GM15510 (cell line): ENCODE results near the gene FAM47E.

ENCODE experiments used
- POLR2A ChIP-seq: IDR thresholded peaks from 3 replicates; pipeline ENCODE4 v1.6.1; 2011; ENCODE audit warnings: borderline replicate concordance; ENCODE audit not compliant: insufficient read length; ENCODE audit errors: extremely low read depth

The FAM47E gene, protein sequence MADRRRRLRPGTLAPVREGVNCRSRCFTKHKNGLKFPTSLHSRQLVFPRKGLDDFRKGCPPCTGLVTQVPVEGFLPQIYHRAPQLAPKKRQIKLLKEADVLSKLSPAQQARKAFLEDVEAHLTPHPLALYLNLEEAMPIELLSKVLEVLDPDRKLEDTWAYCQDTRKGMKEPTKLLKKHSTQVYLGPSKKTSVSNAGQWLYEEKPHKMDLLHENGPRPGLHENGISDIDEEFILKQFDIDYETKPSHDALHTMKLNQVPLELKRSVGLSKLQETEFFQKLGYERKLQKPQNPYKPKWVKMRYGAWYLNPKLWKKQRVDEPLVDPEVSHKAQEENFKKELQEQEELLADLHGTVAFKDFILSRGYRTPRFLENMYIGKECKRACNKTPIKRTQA

DNA sequence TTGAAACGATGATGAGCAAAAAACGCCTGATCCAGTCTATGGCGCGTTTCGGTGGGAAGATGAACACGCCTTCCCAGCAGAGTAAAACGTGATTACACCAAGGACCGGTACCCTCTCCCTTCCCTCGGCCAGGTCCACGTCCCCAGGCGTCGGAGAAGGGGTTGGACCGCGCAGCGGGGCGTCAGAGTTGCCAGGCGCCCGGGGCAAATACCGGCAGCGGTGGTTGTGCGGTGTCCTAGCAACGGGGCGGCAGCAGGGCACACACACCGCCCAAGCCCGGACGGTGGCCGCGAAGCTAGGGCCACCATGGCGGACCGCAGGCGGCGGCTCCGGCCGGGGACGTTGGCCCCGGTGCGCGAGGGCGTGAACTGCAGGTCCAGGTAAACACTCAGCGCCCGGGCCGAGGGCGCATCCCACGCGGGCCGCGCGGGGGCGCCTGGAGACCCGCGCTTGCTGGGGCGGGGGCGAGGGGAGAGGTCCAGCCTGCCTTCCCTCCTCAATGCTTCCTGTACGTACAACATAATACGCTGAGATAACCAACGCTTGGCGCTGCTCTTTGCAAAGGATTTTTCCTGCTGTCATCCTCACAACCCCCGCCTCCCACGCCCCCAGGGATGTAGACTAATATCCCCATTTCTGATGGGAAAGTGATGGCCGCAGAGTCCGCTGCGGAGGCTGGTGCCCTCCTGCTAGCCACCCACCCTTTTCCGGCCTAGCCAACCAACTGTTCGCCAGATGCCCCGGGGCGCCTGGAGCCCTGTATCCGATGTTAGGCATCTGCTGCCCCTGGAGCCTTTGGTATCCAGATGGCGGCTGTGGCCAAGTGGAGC is at the start of gene FAM47E:
Gene FAM47E (plus strand): TSS at position 281 of the 830 bp plus-strand sequence. CDS start 26 bp downstream, at position 307.
- TF ChIP-seq POLR2A = no peak

DNA sequence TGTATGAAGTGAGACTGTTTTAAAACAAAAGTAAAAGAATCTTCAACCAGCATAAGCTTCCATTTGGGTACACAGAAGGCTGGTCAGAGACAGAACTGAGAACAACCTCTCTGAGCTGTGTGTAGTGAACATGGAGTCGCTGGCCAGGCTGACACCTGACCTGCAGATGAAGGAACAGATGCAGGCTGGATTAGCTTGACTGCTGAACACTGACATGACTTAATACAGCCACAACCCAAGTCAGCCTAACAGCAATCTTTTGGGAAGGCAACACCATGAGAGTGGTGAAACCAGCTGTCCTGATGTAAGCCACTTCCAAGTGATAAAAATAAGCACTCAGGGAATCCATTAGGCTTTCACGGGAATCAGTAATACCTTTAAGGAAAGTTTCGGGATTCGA is 48.0 kb upstream of the FAM47E start:
- no peak for TF ChIP-seq POLR2A

DNA sequence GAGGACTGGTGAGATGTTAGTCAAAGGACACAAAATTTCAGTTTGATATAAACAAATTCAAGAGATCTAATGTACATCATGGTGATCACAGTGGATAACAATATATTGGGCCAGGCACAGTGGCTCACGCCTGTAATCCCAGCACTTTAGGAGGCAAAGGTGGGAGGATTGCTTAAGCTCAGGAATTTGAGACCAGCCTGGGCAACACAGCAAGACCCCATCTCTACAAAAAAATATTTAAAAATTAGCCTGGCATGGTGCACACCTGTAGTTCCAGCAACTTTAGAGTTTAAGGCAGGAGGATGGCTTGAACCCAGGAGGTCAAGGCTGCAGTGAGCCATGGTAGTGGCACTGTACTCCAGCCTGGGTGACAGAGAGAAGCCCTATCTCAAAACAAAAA is 46.6 kb upstream of the FAM47E start:
- TF ChIP-seq POLR2A = no peak

DNA sequence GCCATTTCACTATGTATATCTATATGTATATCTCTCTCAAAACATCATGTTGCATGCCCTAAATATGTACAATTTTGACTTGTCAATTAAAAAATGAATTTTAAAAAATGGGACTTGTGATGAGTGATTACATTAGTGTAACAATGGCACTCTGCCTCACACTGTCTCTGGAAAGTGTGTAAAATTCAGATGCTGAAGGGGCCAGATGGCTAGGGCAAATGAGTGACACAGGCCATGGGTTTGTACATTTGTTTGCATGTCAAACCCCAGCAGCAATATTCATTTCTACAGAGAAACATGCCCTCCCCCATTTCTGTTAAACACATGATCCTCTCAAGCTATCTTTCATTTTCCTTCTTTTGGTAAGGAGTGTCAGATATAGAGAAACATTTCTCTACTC is 46.0 kb upstream of the FAM47E start:
- no peak for TF ChIP-seq POLR2A

DNA sequence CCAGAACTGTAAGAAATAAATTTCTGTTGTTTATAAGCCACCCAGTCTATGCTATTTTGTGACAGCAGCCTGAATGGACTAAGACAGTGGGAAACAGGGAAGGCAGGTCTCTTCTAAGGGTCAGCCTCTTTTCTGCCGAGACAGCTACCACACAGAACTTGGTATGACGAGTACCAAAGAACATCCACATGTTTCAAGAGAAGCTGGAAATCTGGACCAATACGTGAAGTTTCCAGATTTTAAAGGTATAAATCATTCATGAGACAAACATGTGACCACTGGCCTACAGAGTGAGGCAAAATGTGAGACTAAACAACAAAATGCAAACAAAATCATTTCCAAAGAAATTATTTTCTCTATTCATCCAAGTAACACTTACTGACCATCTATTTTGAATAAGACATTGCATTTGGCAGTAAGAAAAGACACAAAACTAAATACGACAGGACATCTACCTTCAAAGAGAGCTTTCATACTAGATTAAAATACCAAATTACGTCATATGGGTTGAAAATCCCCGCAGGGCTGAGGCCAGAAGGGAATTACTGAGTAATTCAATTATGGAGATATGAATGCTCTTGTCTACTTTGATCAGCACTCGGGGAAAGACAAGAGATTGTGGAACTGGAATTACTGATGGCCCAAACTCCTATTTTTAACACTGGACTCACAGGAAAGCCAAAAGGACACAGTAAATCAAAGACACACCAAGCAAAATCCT is 45.1 kb upstream of the FAM47E start:
- no peak for TF ChIP-seq POLR2A

DNA sequence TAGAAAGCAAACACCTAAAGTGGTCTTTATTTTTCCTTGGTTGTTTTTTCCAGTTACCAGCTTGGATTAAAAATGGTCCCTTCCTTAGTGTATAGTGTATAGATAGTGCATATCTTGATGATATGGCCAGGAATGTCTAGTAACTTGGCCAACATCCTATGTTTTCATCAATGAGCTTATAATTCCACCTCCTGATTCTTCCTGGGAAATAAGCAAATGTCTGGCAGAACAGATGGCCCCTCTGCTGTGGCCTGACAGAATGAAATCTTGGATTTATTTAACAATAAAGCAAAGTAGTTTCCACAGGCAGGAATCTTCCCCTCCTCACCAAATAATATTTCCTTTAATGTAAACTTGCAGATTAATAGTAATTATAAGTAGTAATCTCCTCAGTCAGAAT is 44.0 kb upstream of the FAM47E start:
- TF ChIP-seq POLR2A = no peak

DNA sequence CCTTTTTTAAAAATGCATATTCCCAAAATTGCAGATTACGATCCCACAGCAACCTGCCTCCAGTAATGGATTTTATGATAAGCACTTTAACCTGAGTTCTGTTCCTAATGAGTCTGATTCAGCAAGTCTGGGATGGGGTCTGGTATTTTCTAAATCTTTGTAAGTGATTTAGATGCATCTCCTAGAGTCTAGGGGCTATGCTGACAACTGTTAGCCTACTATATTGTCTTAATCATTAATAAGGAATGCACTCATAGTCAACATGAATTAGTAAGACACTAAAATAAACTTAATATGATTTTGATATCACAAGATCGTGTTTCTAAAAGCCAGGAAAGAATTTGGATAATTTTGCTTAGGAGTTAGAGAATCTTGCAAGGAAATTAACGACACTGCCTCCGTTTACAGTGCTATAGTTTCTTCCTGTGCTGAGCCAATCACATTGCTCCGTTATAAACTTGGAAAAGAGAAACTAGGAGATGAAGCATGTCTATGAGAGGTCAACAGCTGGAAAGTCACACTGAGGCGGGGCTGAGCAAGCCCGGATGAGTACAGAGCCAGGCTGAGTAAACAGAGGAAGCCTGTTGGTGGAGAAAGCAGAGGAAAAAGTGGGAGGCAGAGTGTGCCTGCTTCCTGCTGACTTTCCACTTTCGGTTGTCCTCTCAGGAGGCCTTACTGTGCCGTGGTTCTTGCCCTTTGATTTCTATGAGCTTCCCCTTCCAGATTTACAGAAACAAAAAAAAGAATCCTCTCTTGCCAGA is 43.3 kb upstream of the FAM47E start:
- no peak for TF ChIP-seq POLR2A

DNA sequence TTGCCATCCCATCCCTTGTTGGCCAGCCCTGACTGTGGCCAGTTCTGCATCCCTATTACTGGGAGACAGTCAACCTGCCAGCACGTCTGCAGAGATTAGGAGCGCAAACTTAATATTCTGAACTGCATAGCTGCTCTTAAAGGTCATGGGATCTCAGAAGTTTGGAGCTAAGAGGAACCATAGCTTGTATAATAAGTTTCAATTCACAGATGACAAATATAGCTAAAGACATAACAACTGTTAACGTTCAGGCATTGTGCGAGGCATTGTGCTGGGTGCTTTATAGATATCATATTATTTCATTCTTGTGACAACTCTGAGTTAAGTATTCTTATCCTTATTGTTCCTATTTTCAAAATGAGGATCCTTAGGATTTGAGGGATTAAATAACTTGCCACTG is 41.6 kb upstream of the FAM47E start:
- no peak for TF ChIP-seq POLR2A

DNA sequence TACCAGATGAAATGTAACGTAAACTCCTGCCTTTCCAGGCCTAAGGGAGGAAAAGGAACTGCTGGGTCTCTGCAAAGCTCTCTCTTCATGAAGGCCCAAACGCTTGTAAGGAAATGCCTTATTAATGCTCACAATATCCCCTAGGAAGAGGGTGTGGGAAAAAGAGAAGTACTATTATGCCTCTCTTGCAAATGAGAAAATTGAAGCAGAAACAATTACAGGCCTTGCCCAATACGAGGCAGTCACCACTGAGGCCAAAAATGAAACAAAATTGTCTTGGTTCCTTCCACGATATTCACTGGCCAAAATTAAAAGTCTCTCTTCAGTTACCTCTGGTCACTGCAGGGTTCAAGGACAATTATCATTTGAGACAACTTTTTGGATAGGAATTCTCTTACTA is 41.1 kb upstream of the FAM47E start:
- no peak for TF ChIP-seq POLR2A

DNA sequence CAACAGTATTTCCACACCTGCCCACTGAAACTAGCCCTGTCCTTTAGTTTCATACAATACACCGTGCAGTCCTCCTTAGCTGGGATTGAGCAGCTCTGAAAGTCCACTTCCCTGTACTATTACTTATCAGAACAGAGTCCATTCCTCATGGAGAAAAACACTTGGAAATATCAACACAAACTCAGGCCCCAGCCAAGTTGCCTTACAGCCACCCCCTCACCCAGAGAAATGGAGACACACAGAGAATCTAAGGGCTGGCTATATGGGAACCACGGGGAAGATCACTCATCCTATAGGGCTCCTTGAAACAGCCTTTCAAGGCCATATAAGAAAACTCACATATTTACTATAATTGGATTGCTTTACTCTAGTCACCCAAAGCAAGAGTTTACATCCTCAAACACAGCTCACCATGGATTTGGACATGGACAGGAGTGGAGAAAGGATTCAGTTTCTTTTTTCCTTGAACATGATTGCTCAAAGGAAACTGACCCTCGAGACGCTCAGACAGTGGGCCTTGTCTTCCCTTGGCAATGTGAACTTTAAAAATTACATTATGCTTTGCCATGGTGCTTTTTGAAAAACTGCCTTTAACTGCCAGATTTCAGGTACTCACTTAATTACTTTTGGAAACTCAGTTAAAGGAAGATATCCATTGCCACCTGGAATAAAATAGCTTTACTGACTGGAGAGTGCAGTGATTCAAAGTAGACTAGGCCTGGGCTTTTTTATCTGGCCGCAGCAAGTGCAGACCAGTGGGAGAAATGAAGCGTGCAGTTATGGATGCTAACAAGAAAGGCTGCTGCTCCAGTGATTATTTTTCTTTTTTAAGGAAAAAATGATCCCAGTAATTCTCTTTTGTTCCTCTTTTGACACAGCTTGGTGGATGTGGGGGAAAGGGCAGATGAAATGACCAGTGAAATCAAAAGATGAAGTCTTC is 39.5 kb upstream of the FAM47E start:
- TF ChIP-seq POLR2A = no peak

DNA sequence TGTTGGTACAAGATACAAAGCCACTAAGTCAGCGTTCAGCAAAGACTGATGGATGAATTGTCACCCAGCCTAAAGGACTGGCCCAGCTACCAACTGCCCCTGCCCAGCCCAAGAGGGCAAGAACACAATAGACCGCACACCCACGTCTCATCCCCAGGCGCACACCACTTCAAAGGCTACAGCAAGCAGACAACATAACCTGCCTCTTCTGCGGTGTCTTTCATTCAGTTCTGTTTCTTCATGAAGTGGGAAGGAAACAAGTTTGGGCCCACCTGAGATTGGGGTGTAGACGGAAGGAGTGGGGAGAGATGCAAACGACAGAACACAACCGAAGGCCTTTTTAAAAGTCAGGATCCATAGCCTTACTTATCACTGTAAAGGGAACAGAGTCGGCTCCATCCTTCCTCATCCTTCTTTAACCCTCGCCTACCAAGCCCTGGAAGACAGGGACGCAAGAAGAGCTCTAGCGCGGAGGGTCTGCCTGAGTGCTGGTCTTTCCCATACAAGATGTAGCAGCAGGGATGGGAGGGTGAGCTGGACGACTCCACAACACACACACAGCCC is 38.6 kb upstream of the FAM47E start:
- TF ChIP-seq POLR2A = no peak

DNA sequence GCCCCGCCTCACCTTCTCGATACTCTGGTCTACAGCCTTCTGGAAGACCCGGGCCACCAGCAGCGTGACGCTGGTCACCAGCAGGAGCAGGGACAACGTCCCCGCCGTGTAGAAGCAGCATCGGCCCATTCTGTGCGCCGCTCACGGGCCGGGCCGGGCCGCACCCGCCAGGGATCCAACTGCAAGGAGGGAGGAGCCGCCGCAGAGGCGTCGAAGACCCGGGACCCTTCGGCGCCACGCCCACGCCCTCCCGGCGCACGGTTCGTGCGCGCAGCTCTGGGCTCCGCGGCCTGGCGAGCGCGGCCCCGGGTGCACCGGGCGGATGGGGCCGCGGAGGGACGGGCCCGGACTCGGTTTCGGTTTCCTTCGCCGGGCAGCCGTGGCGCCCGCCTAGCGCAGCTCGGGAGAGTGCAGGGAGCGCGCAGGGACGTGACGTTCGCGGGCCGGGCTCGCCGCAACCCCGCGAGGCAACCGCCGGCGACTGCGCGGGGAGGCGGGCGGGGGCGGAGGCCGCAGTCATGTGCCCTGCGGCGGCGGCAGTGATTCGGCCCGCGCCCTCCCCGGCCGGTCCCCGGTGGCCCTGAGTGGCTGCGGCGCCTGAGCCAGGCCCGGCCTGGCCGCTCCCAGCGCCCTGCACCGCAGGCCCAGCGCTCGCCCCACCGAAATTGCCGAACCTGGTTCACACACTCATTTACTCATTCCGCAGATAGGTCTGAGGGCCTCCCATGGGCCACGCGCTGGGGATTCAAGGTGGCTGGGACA is 37.9 kb upstream of the FAM47E start, which contains the start of gene SCARB2:
Gene SCARB2 (minus strand): TSS at position 410 of the 762 bp plus-strand sequence. CDS start 281 bp downstream, at position 129.
- TF ChIP-seq POLR2A = peak; percentile 64
